COLO668 (cell line): ENCODE measurements around the gene CACNA2D2.

Experiments
- DNase-seq: peaks from one replicate; lab custom pipeline; 2025; ENCODE audit not compliant: unreplicated experiment; lab: John Stamatoyannopoulos, UW

Gene CACNA2D2

GRCh38 chr3:50408443-50408944 lies 94.9 kb downstream of the CACNA2D2 start:
- DNase-seq, result no peak

GRCh38 chr3:50406487-50406886 lies 96.9 kb downstream of the CACNA2D2 start:
- DNase-seq, result no peak

GRCh38 chr3:50405249-50405648 lies 98.2 kb downstream of the CACNA2D2 start:
- no peak for DNase-seq

- DNase-seq, result no peak
These were observed 101.3 kb downstream of the CACNA2D2 start for GRCh38 chr3:50401978-50402595.

GRCh38 chr3:50396502-50396901 lies 106.9 kb downstream of the CACNA2D2 start:
- DNase-seq, result peak; percentile 58

GRCh38 chr3:50395070-50395860 lies 108.2 kb downstream of the CACNA2D2 start:
- DNase-seq, result no peak

GRCh38 chr3:50393061-50393460 lies 110.4 kb downstream of the CACNA2D2 start:
- DNase-seq, result no peak

GRCh38 chr3:50392101-50392715 lies 111.2 kb downstream of the CACNA2D2 start:
- DNase-seq, result peak; percentile 1

- peak; percentile 68 for DNase-seq
These were observed 112.8 kb downstream of the CACNA2D2 start for GRCh38 chr3:50390508-50391224.

GRCh38 chr3:50389414-50389767 lies 114.0 kb downstream of the CACNA2D2 start:
- no peak for DNase-seq

GRCh38 chr3:50388720-50389413 lies 114.6 kb downstream of the CACNA2D2 start:
- DNase-seq, result no peak

GRCh38 chr3:50388016-50388719 lies 115.3 kb downstream of the CACNA2D2 start:
- peak; percentile 7 for DNase-seq

GRCh38 chr3:50385754-50386153 lies 117.7 kb downstream of the CACNA2D2 start:
- no peak for DNase-seq

GRCh38 chr3:50383750-50384149 lies 119.7 kb downstream of the CACNA2D2 start:
- no peak for DNase-seq

- no peak for DNase-seq
These were observed 120.7 kb downstream of the CACNA2D2 start for GRCh38 chr3:50382722-50383121.

- DNase-seq, result peak; percentile 10
These were observed 122.1 kb downstream of the CACNA2D2 start for GRCh38 chr3:50381383-50381782.

GRCh38 chr3:50380405-50381085 lies 122.9 kb downstream of the CACNA2D2 start:
- no peak for DNase-seq

GRCh38 chr3:50378757-50379156 lies 124.7 kb downstream of the CACNA2D2 start:
- DNase-seq, result no peak

- no peak for DNase-seq
These were observed 125.4 kb downstream of the CACNA2D2 start for GRCh38 chr3:50378024-50378423.
